GM18502 (cell line): Measurements from ENCODE around the gene MRAP.
A peak's percentile ranks its signal among the peaks of the same experiment; 100 is the strongest.
"Not testable (repeated sequence)": the region's sequence is repeated elsewhere in the genome, so short reads cannot be mapped to it uniquely, and the experiment has no call there.

Experiments
- ATAC-seq: cut with Tn5 transposase; IDR thresholded peaks from one replicate; pipeline ENCODE4 v1.9.1; 2021; ENCODE audit warnings: mild to moderate bottlenecking; ENCODE audit not compliant: unreplicated experiment, poor library complexity

The MRAP gene

DNA sequence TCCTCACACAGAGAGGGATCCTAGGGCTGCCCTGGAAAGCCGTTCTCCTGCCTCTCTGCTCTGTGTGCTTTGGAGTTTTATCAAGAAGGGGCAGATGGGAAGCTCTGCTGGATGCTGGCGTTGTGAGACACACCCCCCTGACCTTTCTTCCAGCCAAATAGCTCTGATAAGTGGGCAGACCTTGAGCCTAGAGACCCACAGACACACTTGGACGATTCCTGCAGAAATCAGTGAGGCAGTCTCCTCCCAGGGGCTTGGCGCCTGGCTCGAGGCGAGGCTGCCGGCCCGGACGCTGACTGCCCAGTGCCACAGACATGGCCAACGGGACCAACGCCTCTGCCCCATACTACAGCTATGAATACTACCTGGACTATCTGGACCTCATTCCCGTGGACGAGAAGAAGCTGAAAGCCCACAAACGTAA, at the start of gene MRAP:
MRAP (plus strand) TSS at position 198 of the 424 bp plus-strand sequence; CDS start at position 315, 117 bp downstream.
- ATAC-seq = no peak

DNA sequence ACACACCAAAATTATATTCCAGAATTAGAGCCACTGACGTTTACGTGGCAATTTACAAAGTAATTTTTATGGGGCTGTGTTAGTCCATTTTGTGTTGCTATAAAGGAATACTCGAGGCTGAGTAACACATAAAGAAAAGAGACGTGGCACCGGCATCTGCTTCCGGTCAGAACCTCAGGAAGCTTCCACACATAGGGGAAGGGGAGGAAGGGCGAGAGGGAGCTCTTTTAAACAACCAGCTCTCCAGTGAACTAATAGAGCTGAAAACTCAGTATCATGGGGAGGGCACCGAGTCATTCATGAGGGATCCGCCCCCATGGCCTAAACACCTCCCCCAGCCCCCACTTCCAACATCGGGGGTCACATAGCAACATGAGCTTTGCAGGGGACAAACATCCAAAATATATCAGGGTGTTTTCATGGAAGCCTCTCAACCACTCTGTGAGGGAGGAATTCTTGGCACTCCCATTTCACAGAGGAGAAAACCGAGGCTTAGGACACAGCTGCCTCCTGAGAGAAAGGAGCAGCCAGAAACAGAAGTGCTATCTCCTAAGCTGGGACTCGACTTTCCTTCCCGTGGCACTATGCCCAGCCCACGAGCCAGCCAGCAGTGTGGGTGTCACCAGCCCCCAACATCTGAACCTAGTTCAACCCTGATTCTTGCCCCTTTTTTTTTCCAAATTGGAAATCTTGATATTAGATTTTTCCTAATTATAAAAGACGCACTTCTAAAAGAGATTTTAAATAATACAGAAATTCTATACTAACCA, 49.0 kb upstream of the MRAP start:
- no peak for ATAC-seq

DNA sequence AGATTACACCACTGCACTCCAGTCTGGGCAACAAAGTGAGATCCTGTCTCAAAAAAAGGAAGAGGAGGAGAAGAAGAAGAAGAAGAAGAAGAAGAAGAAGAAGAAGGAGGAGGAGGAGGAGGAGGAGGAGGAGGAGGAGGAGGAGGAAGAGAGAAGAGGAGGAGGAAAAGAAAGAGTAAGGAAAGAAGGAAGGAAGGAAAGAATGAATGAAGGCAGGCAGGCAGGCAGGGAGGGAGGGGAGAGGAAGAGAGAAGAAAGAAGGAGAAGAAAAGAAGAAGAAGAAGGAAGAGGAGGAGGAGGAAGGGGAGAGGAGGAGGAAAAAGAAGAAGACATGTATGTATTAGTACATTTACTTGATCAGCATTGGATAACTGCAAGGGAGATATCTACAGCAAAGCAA, 46.5 kb upstream of the MRAP start:
- ATAC-seq = no peak

DNA sequence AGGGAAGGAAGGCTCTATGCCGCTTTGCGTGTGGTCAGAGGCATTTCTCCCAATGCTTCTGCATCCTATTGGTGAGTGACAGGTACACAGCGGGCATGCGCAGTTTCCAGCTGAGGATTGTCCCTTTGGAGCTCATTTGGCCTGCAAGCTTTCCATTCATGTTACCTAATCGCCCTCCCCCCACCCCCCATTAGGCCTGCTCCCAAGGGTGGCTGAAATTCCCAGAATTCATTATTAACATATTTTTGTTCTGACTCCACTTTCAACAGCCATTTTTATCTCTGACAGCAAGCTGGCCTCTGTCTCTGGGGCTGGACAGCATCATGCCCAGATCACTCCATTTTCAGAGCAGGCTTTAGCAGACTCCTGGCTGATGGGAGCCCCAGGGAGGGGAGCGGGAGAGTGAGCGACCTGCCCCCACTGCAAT, 45.4 kb upstream of the MRAP start:
- no peak for ATAC-seq

DNA sequence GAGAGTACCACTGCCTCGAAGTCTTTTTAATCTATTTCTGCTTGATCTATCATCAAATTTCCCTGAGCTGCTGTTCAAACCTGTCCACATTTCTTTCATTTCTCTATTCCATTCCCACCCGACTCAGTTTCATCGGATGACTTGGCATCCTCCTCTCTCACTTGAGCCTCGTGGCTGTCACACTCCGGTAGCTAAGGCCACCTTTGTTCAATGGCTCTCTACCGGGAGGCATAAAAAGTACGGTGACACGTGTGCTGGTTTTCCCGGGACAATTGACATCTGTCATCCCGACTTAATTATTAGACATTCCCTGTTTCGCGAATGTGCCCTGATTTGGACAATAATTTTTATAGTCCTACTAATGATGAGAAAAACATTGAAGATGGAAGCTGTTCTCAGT, 42.4 kb upstream of the MRAP start:
- no peak for ATAC-seq

DNA sequence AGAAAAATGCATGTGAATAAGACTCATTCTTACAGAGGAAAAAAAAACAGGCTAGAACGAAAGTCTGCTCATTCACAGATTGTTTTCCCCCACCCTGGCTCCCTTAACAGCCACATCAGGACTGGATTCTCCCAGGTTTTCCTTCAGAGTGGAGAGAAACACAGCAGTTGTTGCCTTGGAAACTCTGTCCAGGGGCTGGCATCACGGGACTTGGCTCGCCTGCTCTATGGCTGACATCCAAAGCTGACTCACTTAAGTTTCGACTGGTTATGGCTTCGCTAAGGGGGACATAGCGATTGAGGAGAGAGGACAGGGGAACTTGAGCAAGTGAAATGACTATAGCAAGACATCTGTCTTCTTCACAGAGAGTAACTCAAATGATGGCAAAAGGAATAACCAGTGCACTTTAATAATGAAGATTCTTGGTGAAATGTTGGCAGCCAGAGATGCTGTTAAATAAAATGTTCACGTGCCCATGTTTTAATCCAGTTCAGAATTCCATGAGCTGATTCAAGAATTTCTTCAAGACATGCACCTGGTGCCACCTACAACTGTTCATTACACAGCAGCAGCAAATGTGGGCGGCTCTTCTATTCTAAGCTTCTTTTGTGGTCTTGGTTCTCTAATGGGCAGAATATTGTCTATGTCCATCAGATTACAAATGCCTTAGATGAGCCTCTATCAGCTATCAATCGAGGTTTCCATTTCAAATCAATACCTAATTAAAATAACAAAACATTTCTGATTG, 41.6 kb upstream of the MRAP start:
- no peak for ATAC-seq

DNA sequence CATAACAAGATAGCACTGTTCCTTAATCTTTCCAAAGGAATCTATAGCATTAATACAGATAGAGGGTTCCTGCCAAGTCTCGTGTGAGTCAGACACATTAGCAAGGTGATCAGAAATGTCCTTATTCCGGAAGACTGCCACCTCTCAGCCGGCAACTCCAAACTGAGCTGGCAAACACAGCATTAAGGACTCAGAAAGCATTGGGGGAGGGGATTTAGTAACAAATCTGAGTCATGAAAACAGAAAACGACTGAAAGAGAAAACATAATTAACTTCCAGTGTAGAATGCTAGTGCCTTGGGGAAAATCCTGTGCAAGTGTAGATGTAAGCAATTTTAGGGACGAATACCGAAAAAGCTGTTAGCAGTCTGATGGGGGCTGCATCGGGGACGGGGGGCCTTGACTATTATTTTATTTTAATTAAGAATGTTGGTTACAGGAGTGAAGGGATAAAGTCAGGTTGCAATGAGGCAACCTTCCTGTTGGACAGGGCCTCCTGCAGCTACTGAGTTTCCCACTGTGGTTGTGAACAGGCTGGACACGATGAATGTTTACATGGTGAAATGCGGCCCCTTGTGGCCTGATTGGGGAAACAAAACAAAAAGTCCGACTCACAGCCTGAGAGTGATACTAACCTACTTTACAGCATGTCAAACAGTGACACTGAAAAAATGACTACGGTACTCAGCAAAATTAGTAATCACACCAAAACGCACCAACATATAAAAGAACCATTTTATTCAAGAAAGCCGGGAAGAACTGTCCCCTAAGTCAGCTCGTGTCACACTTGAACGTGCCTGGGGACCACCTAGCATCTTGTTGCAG, 40.5 kb upstream of the MRAP start:
- no peak for ATAC-seq

DNA sequence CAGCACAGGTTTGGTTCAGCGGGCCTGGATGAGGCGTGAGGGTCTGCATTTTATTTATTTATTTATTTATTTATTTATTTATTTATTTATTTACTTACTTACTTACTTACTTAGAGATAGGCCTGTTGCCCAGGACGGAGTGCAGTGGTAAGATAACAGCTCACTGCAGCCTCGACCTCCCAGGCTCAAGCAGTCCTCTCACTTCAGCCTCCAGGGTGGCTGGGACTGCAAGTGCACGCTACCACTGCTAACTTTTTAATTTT, 39.9 kb upstream of the MRAP start:
- not testable (repeated sequence) for ATAC-seq

DNA sequence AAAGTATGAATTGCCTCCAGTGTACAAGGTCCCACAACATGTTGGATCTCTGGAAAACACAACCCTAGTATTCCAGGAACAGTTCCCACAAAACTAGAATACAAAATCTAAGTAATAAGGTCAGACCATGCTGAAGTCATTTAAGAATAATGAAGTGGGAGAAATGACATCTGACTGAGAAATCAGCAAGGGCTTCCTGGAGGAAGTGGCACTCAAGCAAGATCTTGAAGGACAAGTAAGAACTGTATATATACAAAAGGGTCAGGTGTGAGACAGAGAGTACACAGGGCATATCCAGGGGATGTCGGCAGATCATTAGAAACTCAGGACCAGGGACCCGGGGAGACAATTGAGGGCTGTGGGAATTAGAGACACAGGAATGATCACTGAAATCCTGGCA, 38.5 kb upstream of the MRAP start:
- no peak for ATAC-seq

DNA sequence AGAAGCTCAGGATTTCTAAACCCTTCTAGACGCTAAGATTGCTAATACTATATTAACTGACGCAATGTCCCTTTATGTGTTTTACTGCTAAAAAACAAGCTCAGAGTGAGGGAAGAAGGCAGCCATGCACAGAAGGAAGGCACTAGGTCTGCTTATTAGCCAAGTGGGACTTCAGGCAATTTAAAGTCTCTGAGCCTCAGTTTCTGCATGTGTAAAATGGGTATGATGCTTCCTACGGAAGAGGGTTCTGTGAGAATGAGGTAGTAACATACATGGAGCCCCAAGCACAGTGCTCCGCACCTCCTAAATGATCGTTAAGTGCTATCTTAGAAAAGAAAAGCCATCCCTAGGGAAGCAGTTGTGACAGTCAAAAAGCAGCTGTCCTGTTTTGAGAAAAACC, 36.7 kb upstream of the MRAP start:
- no peak for ATAC-seq

DNA sequence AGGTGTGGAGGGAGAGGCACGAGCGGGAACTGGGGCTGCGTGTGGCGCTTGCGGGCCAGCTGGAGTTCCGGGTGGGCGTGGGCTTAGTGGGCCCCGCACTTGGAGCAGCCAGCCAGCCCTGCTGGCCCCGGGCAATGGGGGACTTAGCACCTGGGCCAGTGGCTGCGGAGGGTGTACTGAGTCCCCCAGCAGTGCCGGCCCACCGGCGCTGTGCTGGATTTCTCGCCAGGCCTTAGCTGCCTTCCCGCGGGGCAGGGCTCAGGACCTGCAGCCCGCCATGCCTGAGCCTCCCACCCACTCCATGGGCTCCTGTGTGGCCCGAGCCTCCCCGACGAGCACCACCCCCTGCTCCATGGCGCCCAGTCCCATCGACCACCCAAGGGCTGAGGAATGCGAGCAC, 33.3 kb upstream of the MRAP start:
- not testable (repeated sequence) for ATAC-seq

DNA sequence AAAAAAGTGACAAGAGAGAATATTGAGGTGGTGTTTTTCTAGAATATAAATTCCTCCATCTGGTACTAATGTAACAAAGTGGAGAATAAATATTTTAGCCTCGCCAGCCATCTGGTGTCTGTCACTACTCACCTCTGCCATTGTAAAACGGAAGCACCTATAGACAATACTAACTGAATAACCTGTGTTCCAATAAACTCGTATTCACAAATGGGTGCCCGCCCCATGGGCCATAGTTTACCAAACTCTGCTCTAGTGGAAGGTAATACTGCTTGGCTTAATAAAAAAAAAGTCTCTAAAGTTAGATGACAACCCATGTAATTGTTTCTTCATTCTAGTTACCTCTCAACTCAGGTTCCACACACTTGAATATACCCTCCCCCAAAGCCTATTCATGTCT, 27.9 kb upstream of the MRAP start:
- no peak for ATAC-seq

DNA sequence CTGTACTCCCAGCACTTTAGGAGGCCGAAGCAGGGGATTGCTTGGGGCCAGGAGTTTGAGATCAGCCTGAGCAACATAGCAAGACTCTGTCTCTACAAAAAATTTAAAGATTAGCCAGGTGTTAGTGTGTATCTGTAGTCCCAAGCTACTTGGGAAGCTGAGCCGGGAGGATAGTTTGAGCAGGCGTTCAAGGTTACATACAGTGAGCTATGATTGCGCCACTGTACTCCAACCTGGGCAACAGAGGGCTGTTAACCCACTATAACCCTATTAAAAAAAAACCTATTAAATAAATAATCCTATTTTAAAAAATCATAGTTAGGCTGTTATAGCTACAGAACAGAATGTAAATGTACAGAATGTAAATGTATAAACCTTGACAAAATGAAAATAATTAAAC, 22.0 kb upstream of the MRAP start:
- no peak for ATAC-seq

DNA sequence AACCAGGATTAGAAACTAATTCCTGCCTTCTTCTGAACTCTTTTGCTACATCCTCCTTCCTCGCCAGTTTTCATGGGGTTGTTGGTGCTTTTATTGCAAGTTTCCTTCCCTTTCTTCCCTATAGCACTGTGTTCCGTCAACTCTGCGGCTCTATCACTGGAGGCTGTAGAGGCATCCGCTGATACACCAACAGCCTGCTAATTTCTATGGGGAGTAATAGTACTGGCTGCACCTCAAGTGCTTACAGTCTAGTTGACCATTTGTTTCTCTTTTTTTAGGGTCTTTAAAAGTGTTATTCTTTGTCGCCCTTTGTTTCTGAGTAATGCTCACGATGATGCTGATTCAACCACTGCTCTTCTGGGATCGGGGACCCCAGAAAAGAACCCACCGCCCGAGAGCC, 20.6 kb upstream of the MRAP start:
- peak; percentile 28 for ATAC-seq

DNA sequence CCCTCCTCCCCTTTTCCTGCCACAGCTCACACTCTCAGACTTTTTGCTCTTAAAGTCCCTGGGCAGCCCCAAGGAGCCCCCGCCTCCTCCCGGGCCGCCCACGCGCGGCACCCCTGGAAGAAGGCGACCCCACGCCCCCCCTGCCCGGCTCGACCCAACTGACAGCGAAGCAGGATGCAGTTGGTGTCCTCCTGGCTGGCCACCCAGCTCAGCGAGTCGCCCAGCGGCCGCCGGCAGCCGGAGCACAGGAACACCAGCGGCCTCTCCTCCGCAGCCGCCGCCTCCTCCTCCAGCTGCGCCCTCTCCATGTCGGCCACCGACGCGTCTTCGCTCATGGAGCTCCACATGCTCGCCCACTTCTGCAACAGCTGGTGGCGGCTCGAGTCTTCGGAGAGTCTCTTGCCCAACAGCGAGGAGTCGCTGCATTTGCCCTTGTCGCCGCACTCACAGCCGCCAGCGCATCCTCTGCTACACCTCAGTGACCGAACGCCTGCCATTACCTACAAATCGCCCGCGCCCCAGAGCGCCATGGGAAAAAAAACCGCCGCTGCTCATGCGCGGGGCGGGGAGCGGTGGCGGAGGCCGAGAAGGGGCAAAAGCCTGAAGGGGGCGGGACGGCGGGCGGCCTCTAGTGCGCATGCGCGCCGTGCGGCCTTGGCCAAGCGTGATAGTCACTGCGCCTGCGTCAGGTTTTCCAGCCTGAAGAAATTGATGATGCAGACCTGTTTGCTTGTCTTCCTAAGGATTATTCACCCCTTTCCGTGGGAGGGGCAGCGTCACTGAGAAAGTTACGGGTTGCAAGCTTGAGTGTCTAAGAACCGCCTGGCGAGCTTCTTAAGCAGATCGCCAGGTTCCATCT, 19.9 kb upstream of the MRAP start, which contains the start of gene MIS18A:
MIS18A (minus strand) TSS at position 532 of the 859 bp plus-strand sequence; CDS start at position 497, 35 bp downstream.
- peak; percentile 89 for ATAC-seq

DNA sequence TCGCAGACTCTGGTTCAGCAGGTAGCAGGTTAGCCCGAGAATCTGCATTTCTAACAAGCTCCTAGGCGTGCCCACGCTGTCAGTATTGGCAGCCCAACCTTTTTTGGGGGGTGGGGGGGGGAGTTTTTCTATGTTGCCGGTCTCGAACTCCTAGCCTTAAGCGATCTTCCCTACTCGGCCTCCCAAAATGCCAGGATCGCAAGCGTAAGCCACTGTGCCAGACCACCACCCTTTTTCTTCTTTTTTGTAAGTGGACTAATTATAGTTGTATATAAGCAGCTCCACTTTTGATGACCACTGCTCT, 19.3 kb upstream of the MRAP start:
- peak; percentile 31 for ATAC-seq

DNA sequence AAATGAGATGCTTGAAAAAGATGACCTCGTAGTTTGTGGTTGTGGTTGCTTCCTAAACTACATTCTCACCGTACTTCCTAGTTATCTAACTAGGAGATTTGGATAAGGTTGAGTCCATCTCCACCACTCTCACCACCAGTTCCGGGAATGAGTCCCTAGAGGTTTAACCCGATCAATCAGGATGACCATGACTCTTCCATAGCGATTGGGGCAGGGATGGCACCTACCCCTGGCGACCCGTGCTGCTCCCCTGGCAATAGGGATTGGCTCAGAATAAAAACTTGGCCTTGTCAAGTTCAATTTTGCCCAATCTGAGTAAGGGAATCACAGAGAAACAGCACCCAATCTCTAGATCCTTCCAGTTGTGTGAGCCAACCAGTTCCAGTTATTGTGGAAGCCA, 17.1 kb upstream of the MRAP start:
- no peak for ATAC-seq

DNA sequence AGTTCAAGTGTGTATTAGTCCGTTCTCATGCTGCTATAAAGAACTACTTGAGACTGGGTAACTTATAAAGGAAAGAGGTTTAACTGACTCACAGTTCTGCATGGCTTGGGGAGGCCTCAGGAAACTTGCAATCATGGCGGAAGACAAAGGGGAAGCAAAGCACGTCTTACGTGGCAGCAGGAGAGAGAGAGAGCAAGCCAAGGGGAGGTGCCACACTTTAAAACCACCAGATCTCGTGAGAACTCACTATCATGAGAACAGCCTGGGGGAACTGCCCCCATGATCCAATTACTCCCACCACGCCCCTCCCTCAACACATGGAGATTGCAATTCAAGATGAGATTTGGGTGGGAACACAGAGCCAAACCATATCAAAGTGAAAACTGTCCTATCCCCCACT, 15.7 kb upstream of the MRAP start:
- ATAC-seq = no peak

DNA sequence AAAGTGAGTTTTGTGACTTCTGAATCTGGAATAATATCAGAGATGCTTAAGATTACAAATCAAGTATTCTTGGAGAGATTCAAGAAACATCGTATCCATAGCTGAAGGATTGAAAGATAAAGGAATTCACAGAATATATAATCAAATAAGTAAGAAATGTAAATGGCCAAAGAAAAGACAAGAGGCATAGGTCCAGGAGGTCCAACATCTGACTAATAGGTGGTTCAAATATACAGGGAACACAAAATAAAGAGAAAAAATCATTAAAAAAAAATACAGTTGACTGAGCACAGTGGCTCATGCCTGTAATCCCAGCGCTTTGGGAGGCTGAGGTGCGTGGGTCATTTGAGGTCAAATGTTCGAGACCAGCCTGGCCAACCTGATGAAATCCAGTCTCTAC, 13.2 kb upstream of the MRAP start:
- no peak for ATAC-seq

DNA sequence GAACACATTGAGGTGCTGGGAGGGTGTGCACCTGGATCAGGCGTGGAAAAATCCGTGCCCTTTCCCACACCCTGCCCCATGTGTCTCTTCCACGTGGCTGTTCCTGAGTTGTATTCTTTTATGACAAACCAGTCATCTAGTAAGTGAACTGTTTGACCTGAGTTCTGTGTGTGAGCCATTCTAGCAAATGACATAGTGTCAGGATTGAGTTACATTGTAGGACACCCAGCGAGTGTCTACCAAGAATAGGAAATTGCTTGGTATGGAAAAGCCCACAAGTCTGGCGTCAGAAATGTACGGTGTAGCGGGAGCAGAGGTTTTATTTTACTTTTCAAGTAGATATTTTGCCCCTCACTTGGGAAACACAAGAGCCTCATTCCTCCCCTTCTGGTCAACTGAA, 1.2 kb upstream of the MRAP start:
- no peak for ATAC-seq
